ENCODE data around the gene HYPK.

Gene HYPK

DNA sequence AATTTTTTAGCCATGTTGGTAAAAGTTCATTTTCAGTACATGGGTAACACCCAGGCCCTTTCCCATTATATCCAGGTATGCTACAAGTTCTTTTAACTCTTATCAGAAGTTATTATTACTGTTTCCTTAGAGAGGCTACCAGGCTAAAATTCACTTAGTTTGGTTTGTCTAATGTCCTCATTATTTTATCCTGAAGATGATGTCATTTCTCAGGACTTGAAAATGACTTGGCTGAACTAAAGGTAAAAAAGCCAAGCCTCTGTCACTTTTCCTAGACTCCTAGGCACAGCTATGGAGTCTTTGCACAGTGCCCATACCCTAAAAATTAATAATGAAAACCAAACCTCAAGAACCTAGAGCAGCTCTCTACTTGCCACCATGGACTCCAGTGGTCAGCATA lies 27.8 kb upstream of the HYPK start:
- TF ChIP-seq ZFX (IDR thresholded peaks at IDR 0.05; ENCODE audit: borderline replicate concordance), result no peak
- TF ChIP-seq, protein P1, sequence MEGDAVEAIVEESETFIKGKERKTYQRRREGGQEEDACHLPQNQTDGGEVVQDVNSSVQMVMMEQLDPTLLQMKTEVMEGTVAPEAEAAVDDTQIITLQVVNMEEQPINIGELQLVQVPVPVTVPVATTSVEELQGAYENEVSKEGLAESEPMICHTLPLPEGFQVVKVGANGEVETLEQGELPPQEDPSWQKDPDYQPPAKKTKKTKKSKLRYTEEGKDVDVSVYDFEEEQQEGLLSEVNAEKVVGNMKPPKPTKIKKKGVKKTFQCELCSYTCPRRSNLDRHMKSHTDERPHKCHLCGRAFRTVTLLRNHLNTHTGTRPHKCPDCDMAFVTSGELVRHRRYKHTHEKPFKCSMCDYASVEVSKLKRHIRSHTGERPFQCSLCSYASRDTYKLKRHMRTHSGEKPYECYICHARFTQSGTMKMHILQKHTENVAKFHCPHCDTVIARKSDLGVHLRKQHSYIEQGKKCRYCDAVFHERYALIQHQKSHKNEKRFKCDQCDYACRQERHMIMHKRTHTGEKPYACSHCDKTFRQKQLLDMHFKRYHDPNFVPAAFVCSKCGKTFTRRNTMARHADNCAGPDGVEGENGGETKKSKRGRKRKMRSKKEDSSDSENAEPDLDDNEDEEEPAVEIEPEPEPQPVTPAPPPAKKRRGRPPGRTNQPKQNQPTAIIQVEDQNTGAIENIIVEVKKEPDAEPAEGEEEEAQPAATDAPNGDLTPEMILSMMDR (IDR thresholded peaks at IDR 0.05), result no peak
- H3K27ac ChIP-seq, result peak overlapping the region; percentile 92

DNA sequence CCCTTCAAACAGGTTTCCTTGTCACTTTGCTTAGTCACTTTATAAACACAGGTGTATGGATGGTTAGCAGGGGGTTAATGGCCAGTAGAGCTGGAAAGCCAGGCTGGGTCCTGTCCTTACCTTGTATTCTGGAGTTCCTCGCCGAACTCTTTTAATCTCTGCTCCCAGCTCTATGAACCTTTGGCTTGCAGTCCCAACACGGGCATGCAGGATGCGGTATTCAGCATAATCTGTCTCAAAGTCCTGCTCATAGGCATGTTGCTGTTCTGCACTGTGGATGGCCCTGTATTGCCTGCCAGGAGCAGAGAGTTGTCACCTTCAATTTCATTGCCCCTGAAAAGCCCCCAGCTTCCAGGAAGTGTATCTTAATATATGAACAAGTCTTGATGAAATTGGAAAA lies 26.3 kb upstream of the HYPK start:
- peak overlapping the region; percentile 92 for H3K27ac ChIP-seq
- TF ChIP-seq ZFX (IDR thresholded peaks at IDR 0.05; ENCODE audit: borderline replicate concordance), result no peak
- TF ChIP-seq, protein P1 (IDR thresholded peaks at IDR 0.05), result no peak

DNA sequence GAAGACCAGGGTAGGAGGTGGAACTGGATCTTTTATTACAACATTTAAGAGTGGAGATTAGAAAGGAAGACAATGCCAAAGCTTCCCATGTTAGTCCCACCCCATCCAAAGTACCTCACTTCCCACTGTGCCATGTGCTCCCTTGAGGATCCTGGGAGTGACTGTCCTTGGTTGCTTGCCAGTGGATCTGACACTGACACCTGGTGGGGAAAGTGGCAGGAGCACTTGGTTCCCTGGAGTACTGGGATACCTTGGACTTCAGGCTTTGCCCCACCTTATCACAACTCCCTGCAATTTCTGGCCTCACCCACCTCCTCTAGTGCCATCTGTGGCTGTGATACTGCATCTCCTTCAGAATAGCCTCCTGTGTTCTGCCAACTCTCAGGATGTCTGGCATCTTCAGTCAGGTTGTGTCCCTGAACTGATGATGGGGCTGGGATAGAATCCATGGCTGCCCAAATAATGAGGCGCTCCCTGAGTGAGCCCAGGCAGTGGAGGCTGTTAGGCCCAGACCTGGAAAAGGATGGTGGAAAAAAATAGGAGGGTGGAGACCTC lies 24.9 kb upstream of the HYPK start:
- TF ChIP-seq, protein P1 (IDR thresholded peaks at IDR 0.05), result peak; percentile 84
- TF ChIP-seq ZFX (IDR thresholded peaks at IDR 0.05; ENCODE audit: borderline replicate concordance), result no peak
- H3K27ac ChIP-seq, result peak overlapping the region; percentile 92

DNA sequence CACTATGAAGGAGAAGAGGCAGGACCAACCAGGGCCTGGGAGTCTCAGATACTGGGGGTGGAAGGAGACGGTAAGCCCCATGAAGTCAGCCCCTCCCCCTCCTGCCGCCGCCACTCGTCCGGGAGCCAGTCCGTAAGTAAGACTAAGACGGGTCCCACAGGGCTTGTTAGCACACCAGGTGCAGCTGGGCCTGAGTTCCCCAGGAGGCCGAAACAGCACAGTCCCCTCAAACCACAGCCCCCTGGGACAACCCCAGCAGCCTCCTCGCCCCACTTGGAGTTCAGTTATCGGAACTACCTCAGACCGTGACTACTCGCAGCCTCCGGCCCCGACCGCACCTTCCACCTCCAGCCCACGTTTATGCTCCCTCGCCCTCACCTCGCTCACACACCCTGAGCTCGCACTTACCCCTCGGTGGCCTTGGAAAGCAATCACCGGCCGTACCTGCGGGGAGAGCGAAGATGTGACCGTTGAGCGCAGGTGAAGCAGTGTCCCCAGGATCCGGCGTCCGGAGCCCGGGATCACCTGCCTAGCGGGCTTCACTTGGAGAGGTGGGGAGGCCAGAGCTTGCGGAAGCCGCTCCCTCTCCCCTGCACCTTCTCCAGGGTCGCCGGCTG lies 24.2 kb upstream of the HYPK start:
- peak overlapping the region; percentile 92 for H3K27ac ChIP-seq
- TF ChIP-seq, protein P1 (IDR thresholded peaks at IDR 0.05), result no peak
- TF ChIP-seq ZFX (IDR thresholded peaks at IDR 0.05; ENCODE audit: borderline replicate concordance), result no peak

DNA sequence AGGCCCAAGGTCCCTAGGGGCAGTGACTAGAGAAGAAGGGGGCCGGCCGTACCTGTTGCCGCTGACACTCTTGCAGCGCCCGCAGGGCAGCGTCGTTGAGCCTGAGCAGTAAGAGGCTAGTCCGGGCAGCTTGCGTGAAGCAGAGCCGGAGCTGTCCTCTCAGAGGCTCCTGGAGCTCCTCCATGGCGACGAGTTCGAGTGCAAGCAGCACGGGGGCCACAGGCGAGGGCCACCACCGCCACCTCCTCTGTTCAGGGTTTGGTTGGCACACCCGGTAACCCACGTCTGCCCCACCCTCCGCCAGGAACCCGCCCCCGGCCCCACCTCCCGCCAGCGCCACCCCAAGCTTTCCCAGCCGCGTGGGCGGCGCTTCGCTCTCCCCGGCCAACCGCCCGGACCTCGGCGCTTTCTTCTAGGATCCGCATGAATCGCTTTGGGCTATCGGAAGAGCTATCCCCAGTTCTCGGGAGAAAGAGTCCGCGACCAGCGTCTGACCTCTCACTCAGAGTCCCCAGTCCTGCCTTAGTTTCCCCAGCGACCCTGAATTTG lies 23.6 kb upstream of the HYPK start, which contains the start of gene ELL3:
ELL3 (minus strand) TSS at position 249 of the 549 bp plus-strand sequence; CDS start at position 184, 65 bp downstream.
- TF ChIP-seq, protein P1 (IDR thresholded peaks at IDR 0.05), result no peak
- TF ChIP-seq ZFX (IDR thresholded peaks at IDR 0.05; ENCODE audit: borderline replicate concordance), result no peak
- peak within 1 kb of the TSS; percentile 92 for H3K27ac ChIP-seq

DNA sequence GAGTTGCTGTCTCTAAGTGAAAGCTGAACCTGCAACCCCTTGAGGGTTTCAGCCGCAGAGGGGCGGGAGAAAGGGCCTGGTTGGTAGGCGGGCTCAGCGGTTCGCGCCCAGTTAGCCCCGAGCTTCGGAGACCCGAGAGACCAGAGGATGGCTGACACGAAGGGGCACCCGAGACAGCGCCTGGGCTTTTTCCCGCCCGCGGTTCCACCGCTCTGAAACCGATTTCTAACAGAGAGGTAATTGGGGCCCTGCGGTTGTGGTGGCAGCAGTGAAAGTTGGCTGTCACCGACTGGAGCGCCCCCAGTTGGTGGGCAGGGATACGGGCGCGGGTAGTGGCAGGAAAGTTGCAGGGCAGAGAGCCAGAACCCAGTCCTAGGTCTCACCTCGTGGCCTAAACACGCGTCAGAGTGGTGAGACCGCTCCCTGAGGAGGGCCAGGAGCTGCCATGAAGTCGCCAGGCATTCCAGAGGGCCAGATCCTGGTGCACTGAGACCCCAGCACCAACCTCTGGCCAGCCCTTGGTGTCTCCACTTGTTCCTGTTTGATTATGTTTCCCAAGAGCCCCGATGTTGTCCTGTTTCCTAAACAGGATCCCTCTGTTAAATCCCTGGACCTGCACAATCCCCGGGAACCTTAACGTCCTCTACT lies 23.0 kb upstream of the HYPK start:
- TF ChIP-seq, protein P1 (IDR thresholded peaks at IDR 0.05), result peak; percentile 92
- TF ChIP-seq ZFX (IDR thresholded peaks at IDR 0.05; ENCODE audit: borderline replicate concordance), result no peak
- H3K27ac ChIP-seq, result peak overlapping the region; percentile 92

DNA sequence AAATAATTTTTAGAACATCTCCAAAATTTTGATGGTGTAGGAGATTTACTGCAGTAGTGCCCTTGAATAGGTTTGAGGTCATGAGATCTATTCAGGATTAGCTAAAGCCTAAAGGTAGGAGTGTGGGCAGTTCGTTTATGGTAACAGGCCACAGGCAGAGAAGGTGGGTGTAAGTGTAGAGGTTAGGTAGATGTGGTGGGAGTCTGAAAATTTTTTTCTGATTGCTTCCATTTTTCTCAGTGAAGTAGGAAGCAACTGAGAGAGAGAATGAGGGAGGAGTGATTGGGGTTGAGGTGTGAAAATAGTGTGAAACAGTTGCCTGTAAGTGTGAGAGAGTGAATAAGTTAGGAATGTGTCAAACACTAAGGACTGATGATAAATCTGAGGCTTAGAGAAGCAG lies 21.4 kb upstream of the HYPK start:
- H3K27ac ChIP-seq, result no peak overlapping the region
- no peak for TF ChIP-seq ZFX (IDR thresholded peaks at IDR 0.05; ENCODE audit: borderline replicate concordance)
- TF ChIP-seq, protein P1 (IDR thresholded peaks at IDR 0.05), result no peak
